Erythroblast (primary cell): ENCODE results near the gene HAUS7.

Experiments used
- DNase-seq, 2 experiments: peaks; one replicate each; lab custom pipeline; 2025; lab: John Stamatoyannopoulos, UW
- GATA1 ChIP-seq: IDR thresholded peaks from 2 replicates; pipeline ENCODE4 v1.6.1; 2011; ENCODE audit warnings: low read depth, mild to moderate bottlenecking, control low read depth, low read length, moderate library complexity
- POLR2A ChIP-seq: IDR thresholded peaks from 2 replicates; pipeline ENCODE4 v1.6.1; 2011; ENCODE audit warnings: mild to moderate bottlenecking, low read length

The HAUS7 gene

DNA sequence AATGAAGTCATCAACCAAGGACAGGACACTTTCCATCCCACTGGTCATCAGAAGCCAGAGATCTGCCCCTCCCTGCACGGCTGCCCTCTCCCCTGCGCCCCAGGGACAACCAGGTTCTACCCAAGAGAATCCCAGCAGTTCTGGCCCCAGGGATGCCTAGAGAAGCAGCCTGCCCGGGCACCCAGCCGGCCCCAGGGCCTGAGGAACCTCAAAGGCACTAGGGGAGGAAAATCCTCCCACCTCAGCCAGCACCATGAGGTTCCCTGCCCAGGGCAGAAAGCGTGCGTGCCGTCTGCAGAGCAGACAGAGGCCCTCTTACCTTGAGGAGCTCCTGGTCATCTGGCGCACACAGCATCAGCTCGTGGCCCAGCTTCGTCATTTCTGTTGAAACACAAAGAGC, 8.1 kb downstream of the HAUS7 start:
- TF ChIP-seq GATA1: no peak
- no peak for TF ChIP-seq POLR2A
- DNase-seq: no peak

DNA sequence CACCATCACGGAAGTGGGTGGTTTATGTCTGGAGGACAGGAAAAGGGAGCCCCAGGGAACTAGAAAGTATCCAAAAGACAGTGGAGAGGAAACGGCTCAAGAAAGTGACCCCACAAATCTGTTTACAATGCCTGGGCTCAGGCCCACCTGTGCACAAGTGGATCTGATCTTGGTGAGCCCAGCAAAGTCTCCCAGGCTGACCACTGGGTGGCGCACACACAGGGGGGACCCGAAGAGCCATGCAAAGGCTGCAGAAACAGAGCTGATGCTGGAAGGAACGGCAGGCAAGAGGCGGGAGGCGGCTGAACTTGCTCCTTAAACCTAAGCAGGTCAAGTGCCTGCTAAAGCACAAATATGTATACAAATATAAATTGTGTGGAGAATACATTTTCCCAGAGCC, 9.6 kb downstream of the HAUS7 start:
- DNase-seq: peak; percentile 38 to 62
- no peak for TF ChIP-seq POLR2A
- TF ChIP-seq GATA1: no peak

DNA sequence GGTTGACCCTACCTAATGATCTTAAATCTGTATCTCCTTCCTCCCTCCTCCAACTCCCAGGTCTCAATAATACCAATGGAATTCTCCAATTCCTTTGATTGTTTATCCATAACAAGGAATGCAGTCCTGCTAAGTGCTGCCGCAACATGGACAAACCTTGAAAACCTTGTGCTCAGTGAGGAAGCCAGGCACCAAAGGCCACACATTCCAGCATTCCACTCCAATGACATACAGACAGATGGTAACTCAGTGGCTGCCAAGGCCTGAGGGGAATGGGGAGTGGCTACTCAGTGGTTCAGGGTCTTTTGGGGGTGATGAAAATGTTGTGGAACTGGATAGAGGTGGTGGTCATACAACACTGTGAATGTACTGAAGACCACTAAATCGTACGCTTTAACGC, 10.4 kb downstream of the HAUS7 start:
- no peak for TF ChIP-seq POLR2A
- no peak for TF ChIP-seq GATA1
- DNase-seq: no peak

DNA sequence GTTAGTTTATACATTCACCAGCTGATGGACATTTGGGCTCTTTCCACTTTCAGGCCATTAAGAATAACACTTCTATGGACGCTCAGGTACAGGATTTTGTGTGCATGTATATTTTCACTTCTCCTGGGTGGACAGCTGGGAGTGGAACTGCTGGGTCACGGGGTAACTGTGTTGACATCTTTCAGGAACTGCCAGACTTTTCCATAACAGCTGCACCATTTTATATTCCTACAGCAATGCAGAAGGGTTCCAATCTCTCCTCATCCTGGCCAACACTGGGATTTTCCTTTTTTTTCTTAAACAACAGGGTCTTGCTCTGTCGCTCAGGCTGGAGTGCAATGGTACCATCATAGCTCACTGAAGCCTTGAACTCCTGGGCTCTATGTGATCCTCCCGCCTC, 11.9 kb downstream of the HAUS7 start:
- TF ChIP-seq POLR2A (no peak), GATA1 (no peak)
- no peak for DNase-seq

GRCh38 chrX:153457827-153458466, 12.4 kb downstream of the HAUS7 start:
- no peak for DNase-seq
- TF ChIP-seq GATA1 (no peak), POLR2A (no peak)

GRCh38 chrX:153457136-153457825, 13.1 kb downstream of the HAUS7 start:
- DNase-seq: no peak
- TF ChIP-seq POLR2A (no peak), GATA1 (no peak)

DNA sequence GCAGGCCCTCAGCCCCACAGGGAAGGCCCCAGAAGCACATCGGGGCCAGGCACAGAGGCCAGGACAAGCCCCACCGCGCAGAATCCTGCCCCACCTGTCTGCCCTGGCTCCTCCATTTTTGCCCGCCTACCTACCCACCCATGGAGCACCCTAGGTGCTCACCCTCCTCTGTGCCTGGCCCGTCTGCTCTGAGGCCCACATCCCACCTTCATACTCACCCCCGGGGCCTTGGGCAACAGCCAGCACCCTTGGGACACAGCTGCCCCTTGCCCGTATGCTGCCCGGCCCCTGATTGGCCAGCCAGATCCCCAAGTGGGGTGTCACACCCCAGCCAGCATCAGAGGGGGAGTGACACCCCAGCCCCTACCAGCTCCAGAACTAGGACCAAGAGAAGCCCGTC, 13.7 kb downstream of the HAUS7 start:
- no peak for DNase-seq
- TF ChIP-seq POLR2A: no peak
- no peak for TF ChIP-seq GATA1

DNA sequence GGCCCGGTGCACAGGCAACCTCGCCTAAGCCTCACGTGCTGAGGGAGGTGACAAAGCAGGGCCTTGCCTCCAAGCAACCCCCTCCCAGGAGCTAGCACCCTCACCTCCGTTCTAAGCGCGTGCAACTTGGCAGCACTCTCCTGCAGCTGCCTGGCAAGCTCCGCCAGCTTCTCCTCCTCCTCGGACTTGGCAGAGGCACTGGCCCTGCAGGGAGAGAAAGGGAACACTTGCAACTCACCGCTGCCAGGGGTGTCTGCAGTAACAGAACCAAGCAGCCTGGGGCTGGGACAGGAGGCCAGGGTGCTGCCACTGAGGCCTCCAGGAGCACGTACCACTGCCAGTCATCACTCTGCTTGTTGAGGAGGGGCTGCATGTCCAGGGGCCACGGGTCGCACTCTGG, 14.2 kb downstream of the HAUS7 start:
- TF ChIP-seq GATA1 (no peak), POLR2A (no peak)
- DNase-seq: no peak

DNA sequence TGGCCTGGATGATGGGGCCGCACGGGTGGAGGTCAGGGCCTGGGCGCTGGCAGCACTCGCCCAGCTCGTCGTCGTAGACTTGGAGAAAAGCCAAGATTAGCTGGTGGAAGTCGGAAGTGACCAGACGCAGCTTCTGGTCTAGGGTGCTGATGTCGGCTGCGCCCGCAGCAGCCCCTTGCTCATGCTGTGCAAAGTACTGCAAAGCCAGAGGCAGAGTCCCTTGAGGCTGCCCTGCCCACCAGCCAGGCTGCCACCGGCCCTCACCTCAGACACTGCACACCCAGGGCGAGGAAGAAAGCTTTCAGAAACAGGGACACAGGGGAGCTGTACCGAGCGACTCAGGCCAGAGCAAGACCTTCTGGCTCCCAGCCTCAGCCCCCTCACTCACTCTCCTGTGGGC, 14.8 kb downstream of the HAUS7 start:
- TF ChIP-seq GATA1 (no peak), POLR2A (no peak)
- DNase-seq: no peak

GRCh38 chrX:153454901-153455550, 15.3 kb downstream of the HAUS7 start:
- no peak for DNase-seq
- TF ChIP-seq GATA1 (no peak), POLR2A (no peak)

- no peak for DNase-seq
- TF ChIP-seq GATA1: no peak
- TF ChIP-seq POLR2A: no peak
These were observed 19.5 kb downstream of the HAUS7 start for GRCh38 chrX:153450949-153451277.

DNA sequence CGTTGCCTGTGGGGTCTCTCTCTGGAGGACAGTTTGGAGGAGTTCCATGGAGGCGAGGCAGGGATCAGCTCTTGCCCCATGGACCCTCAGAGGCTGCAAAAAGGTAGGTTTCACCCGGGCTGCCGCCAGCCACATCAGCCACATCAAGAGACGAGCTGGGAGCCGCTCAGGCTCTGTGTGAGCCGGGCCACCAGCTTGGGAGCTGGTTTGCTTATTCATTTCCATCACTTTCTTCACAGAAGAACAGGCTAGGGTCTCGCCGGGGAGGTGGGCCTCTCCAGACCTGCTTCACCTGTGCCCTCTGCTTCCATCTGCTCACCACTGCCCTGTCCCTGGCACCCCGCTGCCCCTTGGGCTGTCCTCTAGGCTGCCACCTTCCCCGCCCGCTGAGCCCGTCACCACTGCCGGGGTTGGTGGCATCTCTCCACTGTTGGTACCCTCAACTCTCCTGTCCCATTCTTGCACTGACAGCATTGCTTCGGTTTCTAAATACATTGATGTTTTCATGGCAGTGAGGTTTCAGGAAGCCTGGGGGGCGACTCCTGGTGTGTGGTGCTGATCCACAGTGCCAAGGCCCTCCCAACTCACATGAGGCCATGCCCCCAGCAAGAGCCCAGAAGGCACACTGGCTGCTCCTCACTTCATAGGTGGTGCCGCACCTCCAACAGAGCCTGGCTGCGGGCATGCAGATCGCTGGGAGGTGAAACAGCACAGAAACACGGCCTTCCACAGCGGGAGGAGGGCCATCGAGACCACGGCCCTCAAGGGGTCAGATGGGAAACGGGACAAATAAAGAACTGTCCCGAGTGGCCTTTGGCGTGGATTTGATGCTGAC, 20.0 kb downstream of the HAUS7 start:
- no peak for TF ChIP-seq GATA1
- no peak for TF ChIP-seq POLR2A
- no peak for DNase-seq

DNA sequence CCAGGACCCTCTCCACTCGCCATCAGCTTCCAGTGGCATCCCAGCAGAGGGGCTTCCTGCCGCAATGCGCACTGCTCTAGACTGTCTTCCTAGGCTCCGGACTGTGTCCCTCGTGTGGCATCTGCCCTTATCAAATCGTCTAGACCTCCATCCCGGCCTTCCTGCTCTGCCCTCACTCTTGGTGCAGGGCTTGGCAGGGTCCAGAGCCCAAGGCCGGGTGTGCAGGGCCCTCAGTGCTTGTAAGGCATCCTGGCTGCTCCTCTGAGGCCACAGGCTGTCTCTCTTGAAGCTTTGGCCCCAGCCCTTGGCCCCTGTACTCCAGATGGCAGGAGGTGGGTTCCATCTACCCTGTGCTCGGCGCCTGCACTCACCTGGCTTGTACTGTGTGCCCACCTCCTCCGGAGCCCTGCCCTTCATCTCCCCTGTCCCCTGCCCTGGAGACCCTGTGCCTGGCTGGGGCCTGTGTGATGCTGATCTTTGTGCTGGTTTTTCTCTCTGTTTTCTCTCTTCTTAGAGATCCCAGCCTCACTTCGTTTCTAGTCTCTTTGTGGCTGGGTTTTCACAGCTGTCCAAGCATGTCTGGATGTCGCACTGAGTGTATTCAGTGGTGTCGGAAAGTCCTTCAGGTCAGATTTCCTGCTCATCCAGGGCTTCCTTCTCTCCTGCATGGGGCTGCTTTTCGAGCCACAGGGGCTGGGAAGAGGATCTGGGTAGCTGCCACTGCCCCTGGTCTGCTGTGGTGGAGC, 20.8 kb downstream of the HAUS7 start:
- no peak for DNase-seq
- no peak for TF ChIP-seq POLR2A
- TF ChIP-seq GATA1: no peak
